HepG2 (cell line): ENCODE data around the gene DNAJC21. TPM values are rescaled to one million over a fixed set of nuclear protein-coding genes. Genes with fewer than 3 reads are reported as not detected.

ENCODE experiments used
- ATAC-seq: fragments of 200-7000 bp; cut with Tn5 transposase; 3 replicates; pipeline ENCODE4 v1.9.1; 2020; ENCODE audit warnings: mild to moderate bottlenecking, moderate library complexity
- BruUV-seq: library from RNA; stranded (reverse); fragments of 400-500 nt; replicated peaks from 2 replicates; lab custom pipeline; 2021; lab: Mats Ljungman, UMichigan
- CTCF ChIA-PET: fragments of 300-600 bp; formaldehyde crosslinking; extraction: SDS; loops from one replicate; lab custom pipeline; 2021; ENCODE audit warnings: low total read pairs, inconsistent platforms, low intra/inter-chr PET ratio; lab: Yijun Ruan, JAX
- POLR2A ChIA-PET: fragments of 350-600 bp; sonication (Branson Sonifier 250); formaldehyde crosslinking; loops from one replicate; lab custom pipeline; 2020; ENCODE audit warnings: antibody characterized with exemption, inconsistent platforms; lab: Yijun Ruan, JAX
- DNase-seq: peaks from one replicate; pipeline ENCODE4 v3.0.0-alpha.2; 2015; ENCODE audit warnings: low spot score
- FAIRE-seq: peaks from 3 replicates; lab custom pipeline; 2011; peaks lifted over from hg19 to GRCh38; lab: Jason Lieb, UNC
- H2AFZ ChIP-seq: one replicate; pipeline ENCODE4 v1.6.1; 2011; ENCODE audit warnings: low read length, inconsistent platforms
- H3K27ac ChIP-seq: fragments of 300-600 bp; 3 replicates; pipeline ENCODE4 v1.8.0; 2011; ENCODE audit warnings: mixed run types, mild to moderate bottlenecking, mixed read lengths, low read length, inconsistent platforms; ENCODE audit not compliant: insufficient read depth; ENCODE audit errors: extremely low read length
- H3K27me3 ChIP-seq, 2 experiments: fragments of 200-600 bp in 1 of 2; 2 replicates in 1 of 2; 3 replicates in 1 of 2; pipeline versions ENCODE4 v1.6.0 to v1.8.0; 2011; ENCODE audit warnings: low read length in 2 of 2, mild to moderate bottlenecking in 2 of 2, moderate library complexity in 2 of 2, inconsistent platforms in 1 of 2; ENCODE audit not compliant: insufficient read depth in 2 of 2, control insufficient read depth in 1 of 2
- H3K36me3 ChIP-seq, 2 experiments: fragments of 200-600 bp in 1 of 2; replicated peaks in 1 of 2; 2 replicates in 1 of 2; 3 replicates in 1 of 2; pipeline versions ENCODE4 v1.5.1 to v1.8.0; 2011; ENCODE audit warnings: low read length in 2 of 2, inconsistent platforms in 1 of 2; ENCODE audit not compliant: insufficient read depth in 2 of 2, control insufficient read depth in 1 of 2
- H3K4me1 ChIP-seq: 2 replicates; pipeline ENCODE4 v1.5.1; 2012; ENCODE audit warnings: low read length, inconsistent platforms; ENCODE audit not compliant: insufficient read depth
- H3K4me2 ChIP-seq: 2 replicates; pipeline ENCODE4 v1.6.0; 2011; ENCODE audit warnings: low read depth, low read length, inconsistent platforms
- H3K4me3 ChIP-seq, 3 experiments: fragments of 200-600 bp in 1 of 3; sonication (generic), shearing (Covaris generic) in 1 of 3; replicated peaks in 1 of 3; 2 replicates each; pipeline ENCODE4 v1.5.1; 2011 to 2016; ENCODE audit warnings: low read length in 3 of 3, inconsistent platforms in 2 of 3, low read depth in 2 of 3, mild to moderate bottlenecking in 2 of 3, control low read depth in 1 of 3, mixed read lengths in 1 of 3; ENCODE audit not compliant: insufficient read depth in 1 of 3
- H3K79me2 ChIP-seq: one replicate; pipeline ENCODE4 v1.6.1; 2011; ENCODE audit warnings: low read length, inconsistent platforms; ENCODE audit not compliant: insufficient read depth
- H3K9ac ChIP-seq: 2 replicates; pipeline ENCODE4 v1.6.0; 2011; ENCODE audit warnings: mild to moderate bottlenecking, low read depth, low read length, inconsistent platforms; ENCODE audit not compliant: insufficient read depth
- H3K9me3 ChIP-seq: 2 replicates; pipeline ENCODE4 v1.5.1; 2012; ENCODE audit warnings: mild to moderate bottlenecking, low read length
- H4K20me1 ChIP-seq: 2 replicates; pipeline ENCODE4 v1.6.0; 2011; ENCODE audit warnings: inconsistent platforms, mild to moderate bottlenecking, low read length, moderate library complexity; ENCODE audit not compliant: insufficient read depth
- CCDC6 ChIP-seq: sonication (generic); formaldehyde crosslinking; IDR thresholded peaks from 2 replicates; pipeline ENCODE4 v1.8.1; 2022; ENCODE audit warnings: mild to moderate bottlenecking, missing genetic modification reagents, moderate library complexity
- CENPX ChIP-seq: sonication (generic); formaldehyde crosslinking; IDR thresholded peaks from 2 replicates; pipeline ENCODE4 v1.9.0; 2021; ENCODE audit warnings: mild to moderate bottlenecking, missing genetic modification reagents, moderate library complexity
- FOXP1 ChIP-seq, 2 experiments: fragments of 450-650 bp in 1 of 2; IDR thresholded peaks; 2 replicates each; pipeline ENCODE4 v1.6.1; 2017 to 2018; ENCODE audit warnings: antibody characterized with exemption in 1 of 2
- HOXA9 ChIP-seq: sonication (generic); formaldehyde crosslinking; IDR thresholded peaks from 2 replicates; pipeline ENCODE4 v1.8.1; 2022; ENCODE audit warnings: missing genetic modification reagents, mild to moderate bottlenecking, moderate library complexity, borderline replicate concordance
- NFAT5 ChIP-seq: sonication (generic); formaldehyde crosslinking; IDR thresholded peaks from 2 replicates; pipeline ENCODE4 v1.4.0; 2020; ENCODE audit warnings: missing genetic modification reagents
- STAG1 ChIP-seq: sonication (generic); formaldehyde crosslinking; IDR thresholded peaks from 2 replicates; pipeline ENCODE4 v1.4.0; 2020; ENCODE audit warnings: missing genetic modification reagents
- ZBTB8A ChIP-seq: sonication (generic); formaldehyde crosslinking; IDR thresholded peaks from 2 replicates; pipeline ENCODE4 v1.4.0; 2020; ENCODE audit warnings: mild to moderate bottlenecking, low read depth, missing genetic modification reagents, borderline replicate concordance
- ZFP37 ChIP-seq: sonication (generic); formaldehyde crosslinking; IDR thresholded peaks from 2 replicates; pipeline ENCODE4 v1.4.0; 2020; ENCODE audit warnings: missing genetic modification reagents, borderline replicate concordance
- ZNF33B ChIP-seq: sonication (generic); formaldehyde crosslinking; IDR thresholded peaks from 2 replicates; pipeline ENCODE4 v1.5.1; 2020; ENCODE audit warnings: mild to moderate bottlenecking, missing genetic modification reagents
- ZNF512 ChIP-seq: sonication (generic); formaldehyde crosslinking; IDR thresholded peaks from 2 replicates; pipeline ENCODE4 v1.4.0; 2020; ENCODE audit warnings: mild to moderate bottlenecking, missing genetic modification reagents
- ZSCAN29 ChIP-seq: sonication (generic); formaldehyde crosslinking; conservative IDR thresholded peaks from 2 replicates; pipeline ENCODE4 v1.4.0; 2020; ENCODE audit warnings: mild to moderate bottlenecking, missing genetic modification reagents
- WGBS: methylation state at CpG from one replicate; pipeline ENCODE4 v1.1.6; 2017; ENCODE audit warnings: low lambda C conversion rate; 5-methylcytosine and 5-hydroxymethylcytosine counted together
- in situ Hi-C: cut with HindIII; loops from 2 replicates; pipeline ENCODE4 v1.10.0; 2017; ENCODE audit warnings: low pct_unique_long_range_greater_than_20kb; ENCODE audit not compliant: extremely low pct_ligation_motif_present
- intact Hi-C: fragments of 100-400 bp; cut with micrococcal nuclease; formaldehyde crosslinking; loops from one replicate; pipeline ENCODE4 v1.10.0; 2022; ENCODE audit not compliant: unreplicated experiment
- polyA plus RNA-seq, 8 experiments: library from polyadenylated mRNA; depleted of rRNA in 3 of 8; stranded (reverse) in 7 of 8; unstranded in 1 of 8; fragments of >200 nt; fragmentation: Illumina TruSeq in 4 of 8; extraction: Trizol in 4 of 8; gene quantifications; 2 replicates each; pipeline versions ENCODE4 v1.2.1 to v1.2.3, GENCODE V29; 2011 to 2016; ENCODE audit warnings: low read depth in 4 of 8, missing spikeins in 1 of 8, mixed read lengths in 1 of 8; ENCODE audit not compliant: insufficient read depth in 1 of 8
- total RNA-seq, 5 experiments: library from RNA; depleted of rRNA; stranded (reverse); fragments of >200 nt; fragmentation: Illumina TruSeq; extraction: Trizol; gene quantifications; 2 replicates each; pipeline ENCODE4 v1.2.3, GENCODE V29; 2016; ENCODE audit warnings: low read depth in 1 of 5
- TF ChIP-seq, protein P1 (sequence below): sonication (generic); formaldehyde crosslinking; IDR thresholded peaks from 2 replicates; pipeline ENCODE4 v1.4.0; 2020; ENCODE audit warnings: mild to moderate bottlenecking, missing genetic modification reagents

The DNAJC21 gene
- total and polyA plus RNA-seq, 2 of the 13 experiments (the other 11 are each of a cell fraction or from before 2014, with no cell fraction given), result 10.9 to 41.6 TPM

GRCh38 chr5:34895641-34896419 lies 33.5 kb upstream of the DNAJC21 start:
- no TSS peak for BruUV-seq
- ChIA-PET POLR2A (interaction anchor here (0.8 kb wide), 1 partner anchor 57 kb away, joined by 4 read pairs; the partner anchor contains the start of gene TTC23L), CTCF (no interaction called here)
- H3K9ac ChIP-seq, result no peak overlapping the region
- H2AFZ ChIP-seq, result no peak overlapping the region
- H3K79me2 ChIP-seq, result no peaks in the 10 kb centered on the region
- ATAC-seq (no peak), DNase-seq (no peak), FAIRE-seq (no peak)
- no peaks in the 10 kb centered on the region for H4K20me1 ChIP-seq
- no CpG with 5 or more reads among the region's 2 CpGs for WGBS
- no peak overlapping the region for H3K4me3 ChIP-seq
- H3K27ac ChIP-seq, result no peak overlapping the region
- no peaks in the 10 kb centered on the region for H3K9me3 ChIP-seq
- intact Hi-C loops (no loop called here), in situ Hi-C loops (loop anchor here (5.0 kb wide), 1 partner anchor 409 kb away; no protein-coding TSS in a partner anchor)
- no peak overlapping the region for H3K4me2 ChIP-seq
- H3K4me1 ChIP-seq, result peaks cover 26% of the 10 kb centered on the region
- H3K27me3 ChIP-seq, result no peaks in the 10 kb centered on the region
- H3K36me3 ChIP-seq, result no peaks in the 10 kb centered on the region
- TF ChIP-seq ZSCAN29 (CRISPR knock-in tag) (no peak), ZFP37 (CRISPR knock-in tag) (no peak), FOXP1 (IDR thresholded peaks at IDR 0.05) (no peak), FOXP1 (CRISPR knock-in tag; IDR thresholded peaks at IDR 0.05) (no peak), ZNF33B (no peak), STAG1 (CRISPR knock-in tag) (no peak), ZBTB8A (CRISPR knock-in tag) (no peak), NFAT5 (no peak), ZNF512 (CRISPR knock-in tag) (no peak), CCDC6 (CRISPR knock-in tag) (no peak), HOXA9 (CRISPR knock-in tag) (no peak), CENPX (no peak)
- TF ChIP-seq, protein P1, sequence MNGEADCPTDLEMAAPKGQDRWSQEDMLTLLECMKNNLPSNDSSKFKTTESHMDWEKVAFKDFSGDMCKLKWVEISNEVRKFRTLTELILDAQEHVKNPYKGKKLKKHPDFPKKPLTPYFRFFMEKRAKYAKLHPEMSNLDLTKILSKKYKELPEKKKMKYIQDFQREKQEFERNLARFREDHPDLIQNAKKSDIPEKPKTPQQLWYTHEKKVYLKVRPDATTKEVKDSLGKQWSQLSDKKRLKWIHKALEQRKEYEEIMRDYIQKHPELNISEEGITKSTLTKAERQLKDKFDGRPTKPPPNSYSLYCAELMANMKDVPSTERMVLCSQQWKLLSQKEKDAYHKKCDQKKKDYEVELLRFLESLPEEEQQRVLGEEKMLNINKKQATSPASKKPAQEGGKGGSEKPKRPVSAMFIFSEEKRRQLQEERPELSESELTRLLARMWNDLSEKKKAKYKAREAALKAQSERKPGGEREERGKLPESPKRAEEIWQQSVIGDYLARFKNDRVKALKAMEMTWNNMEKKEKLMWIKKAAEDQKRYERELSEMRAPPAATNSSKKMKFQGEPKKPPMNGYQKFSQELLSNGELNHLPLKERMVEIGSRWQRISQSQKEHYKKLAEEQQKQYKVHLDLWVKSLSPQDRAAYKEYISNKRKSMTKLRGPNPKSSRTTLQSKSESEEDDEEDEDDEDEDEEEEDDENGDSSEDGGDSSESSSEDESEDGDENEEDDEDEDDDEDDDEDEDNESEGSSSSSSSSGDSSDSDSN (CRISPR knock-in tag), result no peak
